Measurements from ENCODE around the gene ARAP2.

- TF ChIP-seq CTCF (conservative IDR thresholded peaks at IDR 0.05; ENCODE audit: low read depth in 2 of 2) (no peak), EZH2phosphoT487 (IDR thresholded peaks at IDR 0.05; ENCODE audit: unreplicated experiment) (no peak), EZH2 (IDR thresholded peaks at IDR 0.05; ENCODE audit: low read depth, unreplicated experiment) (no peak)
These were observed 23.4 kb upstream of the ARAP2 start for GRCh38 chr4:36267486-36268268.

Data from GM23338 (cell line).